Stomach (tissue), 19 donors: ENCODE measurements around the gene QSER1. TPM values are rescaled to one million over a fixed set of nuclear protein-coding genes. Genes with fewer than 3 reads are reported as not detected.

Experiments used
- DNase-seq, 2 donors: peaks; one replicate each; pipeline versions ENCODE4 v3.0.0 to v3.0.0-alpha.2; 2013 to 2019
- H3K27ac ChIP-seq, 5 donors: fragments of 200-600 bp in 4 of 5; sonication (generic) in 4 of 5; one replicate each; pipeline ENCODE4 v1.5.1; 2013 to 2019; ENCODE audit warnings: mild to moderate bottlenecking in 1 of 5, moderate library complexity in 1 of 5
- H3K27me3 ChIP-seq, 3 donors: fragments of 200-600 bp; sonication (generic); one replicate each; pipeline ENCODE4 v1.5.1; 2017 to 2019; ENCODE audit warnings: mixed run types in 1 of 3
- H3K36me3 ChIP-seq, 4 donors: fragments of 200-600 bp; sonication (generic); 1 replicate in 3 of 4; 2 replicates in 1 of 4; pipeline ENCODE4 v1.5.1; 2016 to 2019
- H3K4me1 ChIP-seq, 4 donors: fragments of 200-600 bp; sonication (generic); one replicate each; pipeline ENCODE4 v1.5.1; 2016 to 2019
- H3K4me3 ChIP-seq, 4 donors: fragments of 200-600 bp; sonication (generic) in 3 of 4; one replicate each; pipeline ENCODE4 v1.5.1; 2016 to 2019; ENCODE audit warnings: mild to moderate bottlenecking in 1 of 4
- H3K9me3 ChIP-seq, 4 donors: fragments of 200-600 bp; sonication (generic); one replicate each; pipeline ENCODE4 v1.5.1; 2016 to 2019
- EP300 ChIP-seq: sonication (generic); formaldehyde crosslinking; IDR thresholded peaks from one replicate; pipeline ENCODE4 v1.6.1; 2017; ENCODE audit warnings: antibody characterized with exemption
- POLR2A ChIP-seq, 4 donors: fragments of 450-650 bp; IDR thresholded peaks; one replicate each; pipeline ENCODE4 v1.6.1; 2016; ENCODE audit warnings: antibody characterized with exemption in 4 of 4, control low read depth in 2 of 4, mild to moderate bottlenecking in 1 of 4, moderate library complexity in 1 of 4
- POLR2AphosphoS5 ChIP-seq, 3 donors: sonication (generic); formaldehyde crosslinking; IDR thresholded peaks; one replicate each; pipeline ENCODE4 v1.6.1; 2016; ENCODE audit warnings: antibody characterized with exemption in 3 of 3
- WGBS, 5 donors: extraction: QIAGEN DNeasy Blood & Tissue Kit in 3 of 5; methylation state at CpG; one replicate each; pipeline versions ENCODE4 v1.1.5 to v1.1.7; 2013 to 2018; 5-methylcytosine and 5-hydroxymethylcytosine counted together
- intact Hi-C: fragments of 100-400 bp; cut with DNase I; formaldehyde crosslinking; loops from one replicate; pipeline ENCODE4 v1.15.1; 2023; ENCODE audit warnings: low total_unique reads
- long read RNA-seq, 10 donors: transcript quantifications; one replicate each; lab custom pipeline, GENCODE V29; 2026
- polyA plus RNA-seq, 3 donors: library from polyadenylated mRNA; stranded (reverse); fragments of 200-250 nt; gene quantifications; one replicate each; pipeline ENCODE4 v1.2.3, GENCODE V29; 2013
- total RNA-seq, 5 donors: library from RNA; depleted of rRNA; stranded (reverse); fragments of >200 nt; gene quantifications; one replicate each; pipeline versions ENCODE4 v1.1.0 to v1.2.3, GENCODE V29; 2014 to 2016
- TF ChIP-seq, protein P1 (sequence below), 7 experiments: fragments of 450-650 bp in 4 of 7; fragments of 200-600 bp in 3 of 7; sonication (generic) in 3 of 7; IDR thresholded peaks; one replicate each; pipeline ENCODE4 v1.5.1; 2016 to 2019; ENCODE audit warnings: antibody characterized with exemption in 7 of 7, control low read depth in 2 of 7, mild to moderate bottlenecking in 1 of 7
- donor health status: healthy with polysubstance abuse.
- donor health status: Bipolar disorder and iron deficiency.
- donor health status: healthy.

Gene QSER1
- total RNA-seq (10 to 100 TPM in 4 of 5 donors, 1 to 10 TPM in 1; 8.4 to 51.3 (median 37.8) TPM), polyA plus RNA-seq (1 to 10 TPM; 2.6 to 3.5 (median 3.5) TPM)
- long read RNA-seq, donor 1: 0 reads
- long read RNA-seq, donor 2, partial matches to known transcripts: 0 of 3 reads
- long read RNA-seq, donor 2, other reads (novel, unspliced or antisense): 0 of 3 reads
- long read RNA-seq, donor 3: 0 reads
- long read RNA-seq, donor 4: 0 reads
- long read RNA-seq, donor 5, partial matches to known transcripts: 0 of 1 reads
- long read RNA-seq, donor 5, other reads (novel, unspliced or antisense): 0 of 1 reads
- long read RNA-seq, donor 6, partial matches to known transcripts: 8 of 8 reads
- long read RNA-seq, donor 6, other reads (novel, unspliced or antisense): 0 of 8 reads
- long read RNA-seq, donor 7, partial matches to known transcripts: 5 of 5 reads
- long read RNA-seq, donor 7, other reads (novel, unspliced or antisense): 0 of 5 reads
- long read RNA-seq, donor 8, partial matches to known transcripts: 0 of 2 reads
- long read RNA-seq, donor 8, other reads (novel, unspliced or antisense): 0 of 2 reads
- long read RNA-seq, donor 9, partial matches to known transcripts: 0 of 1 reads
- long read RNA-seq, donor 9, other reads (novel, unspliced or antisense): 0 of 1 reads
- long read RNA-seq, donor 10: 0 reads

DNA sequence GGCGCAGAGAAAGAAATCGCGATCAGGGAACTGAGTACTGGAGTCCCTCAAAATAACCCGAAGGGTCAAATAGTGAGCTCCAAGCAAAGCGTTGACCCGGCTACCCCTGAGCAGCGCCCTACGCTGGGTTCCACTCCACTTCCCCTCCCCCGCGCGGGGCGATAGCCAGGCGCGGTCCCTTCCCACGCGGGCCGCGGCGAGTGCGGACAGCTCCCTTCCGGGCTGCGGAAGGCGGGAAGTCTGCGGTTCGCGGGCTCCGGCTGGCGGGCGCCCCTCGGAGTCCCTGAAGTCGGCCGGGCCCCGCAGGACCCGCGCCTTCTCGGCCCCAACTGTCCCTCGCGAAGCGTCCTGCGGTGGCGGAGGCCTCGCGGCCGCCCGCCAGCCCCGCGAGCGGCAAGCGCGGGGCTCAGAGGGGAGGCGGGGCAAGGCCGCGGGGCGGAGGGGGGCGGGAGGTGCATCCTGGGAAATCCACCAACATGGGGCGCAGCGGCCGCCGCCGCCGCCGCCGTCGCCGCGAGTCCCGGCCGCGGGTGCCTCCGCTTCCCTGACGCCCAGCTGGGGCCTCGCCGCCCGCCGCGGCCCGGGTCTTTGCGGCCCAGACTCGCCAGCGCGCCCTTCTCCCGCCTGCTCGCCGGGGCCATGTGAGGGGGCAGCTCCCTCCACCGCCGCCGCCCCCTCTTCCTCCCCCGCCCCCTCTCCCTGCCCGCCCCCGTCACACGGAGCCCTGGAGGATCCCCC, at the start of gene QSER1:
TSS of gene QSER1 (plus strand) at position 457 of the 738 bp plus-strand sequence. CDS start 315 bp downstream, outside the sequence.
- Histone ChIP-seq H3K27me3 (no peaks in the 10 kb centered on the region), H3K36me3 (no peaks in the 10 kb centered on the region), H3K9me3 (no peaks in the 10 kb centered on the region), H3K4me1 (peaks cover 0 to 44% (median 23%) of the 10 kb centered on the region in 4 donors), H3K27ac (peak within 1 kb of the TSS; percentile 91 to 98 (median 95)), H3K4me3 (peak within 1 kb of the TSS; percentile 90 to 98 (median 94))
- 0 to 2% (median 1%) methylated on average over 4 to 84 of the region's 91 CpGs for WGBS, 5 donors
- peak; percentile 65 to 92 for DNase-seq
- intact Hi-C loops: no loop called here
- TF ChIP-seq EP300 (no peak), POLR2A (IDR thresholded peaks at IDR 0.05) (no peak), POLR2AphosphoS5 (IDR thresholded peaks at IDR 0.05) (peak in 2 of 3 donors; percentile 73 to 79)
- TF ChIP-seq, protein P1, sequence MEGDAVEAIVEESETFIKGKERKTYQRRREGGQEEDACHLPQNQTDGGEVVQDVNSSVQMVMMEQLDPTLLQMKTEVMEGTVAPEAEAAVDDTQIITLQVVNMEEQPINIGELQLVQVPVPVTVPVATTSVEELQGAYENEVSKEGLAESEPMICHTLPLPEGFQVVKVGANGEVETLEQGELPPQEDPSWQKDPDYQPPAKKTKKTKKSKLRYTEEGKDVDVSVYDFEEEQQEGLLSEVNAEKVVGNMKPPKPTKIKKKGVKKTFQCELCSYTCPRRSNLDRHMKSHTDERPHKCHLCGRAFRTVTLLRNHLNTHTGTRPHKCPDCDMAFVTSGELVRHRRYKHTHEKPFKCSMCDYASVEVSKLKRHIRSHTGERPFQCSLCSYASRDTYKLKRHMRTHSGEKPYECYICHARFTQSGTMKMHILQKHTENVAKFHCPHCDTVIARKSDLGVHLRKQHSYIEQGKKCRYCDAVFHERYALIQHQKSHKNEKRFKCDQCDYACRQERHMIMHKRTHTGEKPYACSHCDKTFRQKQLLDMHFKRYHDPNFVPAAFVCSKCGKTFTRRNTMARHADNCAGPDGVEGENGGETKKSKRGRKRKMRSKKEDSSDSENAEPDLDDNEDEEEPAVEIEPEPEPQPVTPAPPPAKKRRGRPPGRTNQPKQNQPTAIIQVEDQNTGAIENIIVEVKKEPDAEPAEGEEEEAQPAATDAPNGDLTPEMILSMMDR (IDR thresholded peaks at IDR 0.05): no peak

DNA sequence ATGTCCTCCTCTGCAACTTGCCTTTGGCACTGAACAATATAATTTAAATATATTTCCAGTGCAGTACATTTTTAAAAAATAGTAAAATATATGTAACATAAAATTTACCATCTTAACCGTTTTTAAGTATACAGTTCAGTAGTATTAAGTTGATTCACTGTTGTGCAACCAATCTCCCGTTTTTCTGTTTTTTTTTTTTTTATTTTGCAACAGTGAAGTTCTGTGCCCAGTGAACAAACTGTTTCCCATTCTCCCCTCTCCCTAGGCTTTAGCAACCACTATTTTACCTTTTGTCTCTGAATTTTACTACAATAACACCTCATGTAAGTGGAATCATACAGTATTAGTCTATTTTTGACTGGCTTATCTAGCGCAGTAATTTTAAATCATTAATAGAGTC, 49.1 kb upstream of the QSER1 start:
- Histone ChIP-seq H3K4me1 (no peaks in the 10 kb centered on the region), H3K4me3 (no peak overlapping the region), H3K27ac (no peak overlapping the region), H3K9me3 (no peaks in the 10 kb centered on the region), H3K36me3 (peaks cover 0 to 16% (median 0%) of the 10 kb centered on the region in 4 donors), H3K27me3 (no peaks in the 10 kb centered on the region)
- WGBS, 5 donors: 70 to 85% (median 79%) methylated on average over 3 of the region's 3 CpGs
- no peak for DNase-seq
- intact Hi-C loops: no loop called here
- TF ChIP-seq EP300: no peak
- TF ChIP-seq POLR2AphosphoS5 (IDR thresholded peaks at IDR 0.05): no peak
- no peak for TF ChIP-seq POLR2A (IDR thresholded peaks at IDR 0.05)
- TF ChIP-seq, protein P1 (IDR thresholded peaks at IDR 0.05): no peak

DNA sequence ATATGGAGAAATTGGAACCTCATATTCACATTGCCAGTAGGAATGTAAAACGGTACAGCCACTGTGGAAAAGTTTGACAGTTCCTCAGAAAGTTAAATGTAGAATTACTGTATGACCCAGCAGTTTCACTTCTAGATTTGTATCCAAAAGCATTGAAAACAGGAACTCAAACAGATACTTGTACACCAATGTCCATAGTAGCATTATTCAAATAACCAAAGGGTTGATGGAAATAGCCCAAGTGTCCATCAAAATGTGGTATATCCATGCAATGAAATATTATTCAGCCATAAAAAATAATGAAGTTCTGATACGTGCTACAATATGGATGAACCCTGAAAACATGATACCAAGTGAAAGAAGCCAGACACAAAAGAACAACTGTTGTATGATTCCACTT, 45.1 kb upstream of the QSER1 start:
- 83 to 95% (median 90%) methylated on average over 2 of the region's 2 CpGs for WGBS, 5 donors
- Histone ChIP-seq H3K36me3 (peaks cover 0 to 3% (median 0%) of the 10 kb centered on the region in 4 donors), H3K4me1 (no peaks in the 10 kb centered on the region), H3K27me3 (no peaks in the 10 kb centered on the region), H3K4me3 (no peak overlapping the region), H3K9me3 (no peaks in the 10 kb centered on the region), H3K27ac (no peak overlapping the region)
- intact Hi-C loops: no loop called here
- DNase-seq: no peak
- TF ChIP-seq EP300 (no peak), POLR2AphosphoS5 (IDR thresholded peaks at IDR 0.05) (no peak), POLR2A (IDR thresholded peaks at IDR 0.05) (no peak)
- TF ChIP-seq, protein P1 (IDR thresholded peaks at IDR 0.05): no peak

DNA sequence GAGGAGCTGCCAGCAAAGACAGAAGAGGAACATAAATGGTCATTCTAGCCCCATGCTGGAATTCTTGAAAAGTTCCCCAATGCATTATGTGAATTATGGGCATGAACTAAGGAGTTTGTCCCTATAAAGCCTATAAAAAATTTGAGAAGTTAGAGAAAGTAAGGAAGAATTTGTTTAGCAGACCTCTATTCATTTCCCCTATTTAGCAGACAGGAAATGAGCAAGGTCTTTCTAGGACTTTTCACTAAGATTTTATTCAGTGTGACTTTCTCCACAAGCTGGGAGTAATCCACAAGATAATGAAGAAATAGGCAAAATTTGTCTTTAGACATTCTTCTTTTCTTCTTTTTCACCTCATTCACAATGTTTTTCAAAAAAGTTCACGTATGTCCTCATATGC, 42.9 kb upstream of the QSER1 start:
- intact Hi-C loops: no loop called here
- Histone ChIP-seq H3K9me3 (no peaks in the 10 kb centered on the region), H3K27me3 (no peaks in the 10 kb centered on the region), H3K4me1 (no peaks in the 10 kb centered on the region), H3K4me3 (no peak overlapping the region), H3K36me3 (peaks cover 0 to 14% (median 6%) of the 10 kb centered on the region in 4 donors), H3K27ac (no peak overlapping the region)
- WGBS, 5 donors: 78 to 97% (median 87%) methylated on average over 1 of the region's 1 CpG
- no peak for TF ChIP-seq POLR2AphosphoS5 (IDR thresholded peaks at IDR 0.05)
- TF ChIP-seq, protein P1 (IDR thresholded peaks at IDR 0.05): no peak
- no peak for TF ChIP-seq EP300
- no peak for TF ChIP-seq POLR2A (IDR thresholded peaks at IDR 0.05)
- DNase-seq: no peak
